ENCODE data around the gene RBBP5. TPM values are rescaled to one million over a fixed set of nuclear protein-coding genes. Genes with fewer than 3 reads are reported as not detected.

RBBP5 gene
- total and polyA plus RNA-seq, 2 experiments from 2014 or later: 14.1 to 26.5 TPM

DNA sequence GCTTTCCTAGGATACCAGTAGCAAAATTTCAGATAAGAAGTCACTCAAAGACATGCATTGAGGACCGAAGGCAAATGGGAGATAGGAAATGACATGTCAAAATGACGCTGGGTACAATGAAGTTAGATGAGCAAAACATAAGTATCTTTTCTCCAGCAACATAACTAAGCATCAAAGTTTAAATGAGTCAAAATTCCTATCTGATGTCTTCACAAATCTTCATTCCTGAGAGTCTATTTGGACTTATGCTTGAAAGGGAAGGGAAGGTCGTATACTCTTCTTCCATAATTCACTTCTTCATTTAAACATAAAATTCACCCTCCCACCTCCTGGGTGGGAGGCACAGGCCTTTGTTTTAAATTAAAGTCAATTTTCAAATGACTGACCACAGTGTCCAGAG, 33.4 kb downstream of the RBBP5 start (continued):
- TF ChIP-seq, protein P1, sequence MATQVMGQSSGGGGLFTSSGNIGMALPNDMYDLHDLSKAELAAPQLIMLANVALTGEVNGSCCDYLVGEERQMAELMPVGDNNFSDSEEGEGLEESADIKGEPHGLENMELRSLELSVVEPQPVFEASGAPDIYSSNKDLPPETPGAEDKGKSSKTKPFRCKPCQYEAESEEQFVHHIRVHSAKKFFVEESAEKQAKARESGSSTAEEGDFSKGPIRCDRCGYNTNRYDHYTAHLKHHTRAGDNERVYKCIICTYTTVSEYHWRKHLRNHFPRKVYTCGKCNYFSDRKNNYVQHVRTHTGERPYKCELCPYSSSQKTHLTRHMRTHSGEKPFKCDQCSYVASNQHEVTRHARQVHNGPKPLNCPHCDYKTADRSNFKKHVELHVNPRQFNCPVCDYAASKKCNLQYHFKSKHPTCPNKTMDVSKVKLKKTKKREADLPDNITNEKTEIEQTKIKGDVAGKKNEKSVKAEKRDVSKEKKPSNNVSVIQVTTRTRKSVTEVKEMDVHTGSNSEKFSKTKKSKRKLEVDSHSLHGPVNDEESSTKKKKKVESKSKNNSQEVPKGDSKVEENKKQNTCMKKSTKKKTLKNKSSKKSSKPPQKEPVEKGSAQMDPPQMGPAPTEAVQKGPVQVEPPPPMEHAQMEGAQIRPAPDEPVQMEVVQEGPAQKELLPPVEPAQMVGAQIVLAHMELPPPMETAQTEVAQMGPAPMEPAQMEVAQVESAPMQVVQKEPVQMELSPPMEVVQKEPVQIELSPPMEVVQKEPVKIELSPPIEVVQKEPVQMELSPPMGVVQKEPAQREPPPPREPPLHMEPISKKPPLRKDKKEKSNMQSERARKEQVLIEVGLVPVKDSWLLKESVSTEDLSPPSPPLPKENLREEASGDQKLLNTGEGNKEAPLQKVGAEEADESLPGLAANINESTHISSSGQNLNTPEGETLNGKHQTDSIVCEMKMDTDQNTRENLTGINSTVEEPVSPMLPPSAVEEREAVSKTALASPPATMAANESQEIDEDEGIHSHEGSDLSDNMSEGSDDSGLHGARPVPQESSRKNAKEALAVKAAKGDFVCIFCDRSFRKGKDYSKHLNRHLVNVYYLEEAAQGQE (IDR thresholded peaks at IDR 0.05; ENCODE audit: unreplicated experiment): no peak
- no peak for TF ChIP-seq ETS1 (IDR thresholded peaks at IDR 0.05)
- TF ChIP-seq EZH2 (IDR thresholded peaks at IDR 0.05; ENCODE audit: low read depth, unreplicated experiment): no peak

DNA sequence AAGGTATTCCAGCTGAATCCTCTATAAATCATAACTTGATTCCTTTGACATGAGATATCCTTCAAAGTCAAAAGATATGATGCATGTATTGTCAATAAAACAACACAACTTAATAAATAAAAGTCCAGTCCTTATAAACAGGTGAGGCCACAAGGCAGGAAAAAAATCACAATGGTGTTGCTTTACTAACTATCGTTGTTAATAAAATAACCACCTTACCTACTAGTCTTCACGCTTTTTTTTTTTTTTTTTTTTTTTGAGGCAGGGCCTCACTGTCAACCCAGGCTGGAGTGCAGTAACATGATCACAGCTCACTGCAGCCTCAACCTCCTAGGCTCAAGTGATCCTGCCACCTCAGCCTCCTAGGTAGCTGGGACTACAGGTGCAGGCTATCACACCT, 37.4 kb downstream of the RBBP5 start, which contains the start of gene TMEM81:
TSS of gene TMEM81 (minus strand) at position 101 of the 400 bp plus-strand sequence. CDS start 140 bp downstream, outside the sequence.
- Histone ChIP-seq H3F3A (replicated peaks; ENCODE audit: low read depth) (no peaks in the 10 kb centered on the region), H3K36me3 (ENCODE audit: insufficient read depth) (peaks cover 11% of the 10 kb centered on the region), H3K4me1 (ENCODE audit: insufficient read depth) (no peaks in the 10 kb centered on the region), H3K79me2 (replicated peaks; ENCODE audit: insufficient read depth) (no peaks in the 10 kb centered on the region), H3K27ac (ENCODE audit: low read depth) (no peak within 1 kb of the TSS), H3K4me3 (no peak within 1 kb of the TSS), H2AFZ (no peak within 1 kb of the TSS), H3K4me2 (no peak within 1 kb of the TSS), H3K27me3 (ENCODE audit: insufficient read depth) (no peaks in the 10 kb centered on the region), H4K20me1 (replicated peaks; ENCODE audit: insufficient read depth) (no peaks in the 10 kb centered on the region), H3K9me2 (ENCODE audit: insufficient read depth) (no peaks in the 10 kb centered on the region)
- Mint-ChIP-seq H3K36me3 (ENCODE audit: low read depth) (peaks cover 43% of the 10 kb centered on the region), H3K4me3 (no peak within 1 kb of the TSS), H3K27ac (no peak within 1 kb of the TSS), H3K4me1 (no peaks in the 10 kb centered on the region), H3K27me3 (ENCODE audit: insufficient read depth, low read depth, poor library complexity) (no peaks in the 10 kb centered on the region), H3K9me3 (no peaks in the 10 kb centered on the region)
- DNase-seq (ENCODE audit: low spot score): no peak
- TF ChIP-seq POLR2AphosphoS5 (IDR thresholded peaks at IDR 0.05; ENCODE audit: low read depth) (no peak), ZNF114 (CRISPR knock-in tag; IDR thresholded peaks at IDR 0.05) (no peak), ZNF331 (CRISPR knock-in tag; IDR thresholded peaks at IDR 0.05; ENCODE audit: low read depth) (no peak), CREB1 (CRISPR knock-in tag; IDR thresholded peaks at IDR 0.05; ENCODE audit: low read depth) (no peak), EZH2 (IDR thresholded peaks at IDR 0.05; ENCODE audit: low read depth, unreplicated experiment) (no peak), NANOG (IDR thresholded peaks at IDR 0.05; ENCODE audit: borderline replicate concordance) (no peak), STAT1 (IDR thresholded peaks at IDR 0.05; ENCODE audit: unreplicated experiment) (no peak), JUNB (IDR thresholded peaks at IDR 0.05; ENCODE audit: unreplicated experiment) (no peak)
- TF ChIP-seq, protein P2, sequence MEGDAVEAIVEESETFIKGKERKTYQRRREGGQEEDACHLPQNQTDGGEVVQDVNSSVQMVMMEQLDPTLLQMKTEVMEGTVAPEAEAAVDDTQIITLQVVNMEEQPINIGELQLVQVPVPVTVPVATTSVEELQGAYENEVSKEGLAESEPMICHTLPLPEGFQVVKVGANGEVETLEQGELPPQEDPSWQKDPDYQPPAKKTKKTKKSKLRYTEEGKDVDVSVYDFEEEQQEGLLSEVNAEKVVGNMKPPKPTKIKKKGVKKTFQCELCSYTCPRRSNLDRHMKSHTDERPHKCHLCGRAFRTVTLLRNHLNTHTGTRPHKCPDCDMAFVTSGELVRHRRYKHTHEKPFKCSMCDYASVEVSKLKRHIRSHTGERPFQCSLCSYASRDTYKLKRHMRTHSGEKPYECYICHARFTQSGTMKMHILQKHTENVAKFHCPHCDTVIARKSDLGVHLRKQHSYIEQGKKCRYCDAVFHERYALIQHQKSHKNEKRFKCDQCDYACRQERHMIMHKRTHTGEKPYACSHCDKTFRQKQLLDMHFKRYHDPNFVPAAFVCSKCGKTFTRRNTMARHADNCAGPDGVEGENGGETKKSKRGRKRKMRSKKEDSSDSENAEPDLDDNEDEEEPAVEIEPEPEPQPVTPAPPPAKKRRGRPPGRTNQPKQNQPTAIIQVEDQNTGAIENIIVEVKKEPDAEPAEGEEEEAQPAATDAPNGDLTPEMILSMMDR (conservative IDR thresholded peaks at IDR 0.05; ENCODE audit: low read depth in 2 of 2): no peak
- ATAC-seq: no peak
